Measurements from ENCODE around the gene MPG.
"Not testable (repeated sequence)": the region's sequence is repeated elsewhere in the genome, so short reads cannot be mapped to it uniquely, and the experiment has no call there.

Gene MPG

DNA sequence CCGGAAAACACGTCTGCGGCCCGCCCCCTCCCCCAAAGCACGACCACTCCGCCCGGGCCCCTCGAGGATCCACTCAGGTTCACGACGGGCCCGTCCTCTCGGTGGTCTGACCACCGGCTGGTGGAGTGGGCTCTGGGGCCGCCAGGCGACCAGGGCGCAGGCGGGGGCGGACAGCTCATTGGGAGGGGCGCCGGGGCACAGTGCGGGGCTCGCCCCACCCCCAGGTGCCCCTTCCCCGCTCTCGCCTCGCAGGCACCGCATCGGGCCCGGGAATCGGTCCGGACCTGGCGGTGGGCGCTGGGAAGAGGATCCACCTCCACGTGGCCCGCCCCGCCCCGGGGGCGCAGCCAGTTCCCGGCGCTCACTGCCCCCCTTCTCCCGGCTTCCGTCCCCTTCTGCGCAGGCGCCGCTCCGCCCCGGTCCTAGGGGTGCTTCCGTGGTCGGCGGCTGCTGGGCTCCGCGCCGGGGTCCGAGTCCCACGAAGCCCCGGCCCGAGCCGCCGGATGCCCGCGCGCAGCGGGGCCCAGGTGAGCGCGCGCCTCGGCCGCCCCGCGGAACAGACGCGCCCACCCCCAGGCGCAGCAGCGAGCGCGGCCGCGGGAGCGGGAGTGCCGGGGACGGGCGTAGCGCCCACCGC, at the start of gene MPG:
TSS of gene MPG (plus strand) at position 419 of the 637 bp plus-strand sequence. CDS start at position 504, 85 bp downstream.
- DNase-seq (ENCODE audit: low read depth), result peak; percentile 76
- H3K4me3 ChIP-seq (ENCODE audit: low read length), result peak within 1 kb of the TSS; percentile 67
- TF ChIP-seq CTCF (IDR thresholded peaks at IDR 0.05; ENCODE audit: insufficient read depth, low read depth, low read length, missing control alignments), result no peak

- H3K4me3 ChIP-seq (ENCODE audit: low read length); DNase-seq (ENCODE audit: low read depth): not testable (repeated sequence)
Measured at GRCh38 chr16:30627-31026, 47.4 kb upstream of the MPG start.

- DNase-seq (ENCODE audit: low read depth); H3K4me3 ChIP-seq (ENCODE audit: low read length): not testable (repeated sequence)
Measured at GRCh38 chr16:33154-33876, 44.7 kb upstream of the MPG start.

DNA sequence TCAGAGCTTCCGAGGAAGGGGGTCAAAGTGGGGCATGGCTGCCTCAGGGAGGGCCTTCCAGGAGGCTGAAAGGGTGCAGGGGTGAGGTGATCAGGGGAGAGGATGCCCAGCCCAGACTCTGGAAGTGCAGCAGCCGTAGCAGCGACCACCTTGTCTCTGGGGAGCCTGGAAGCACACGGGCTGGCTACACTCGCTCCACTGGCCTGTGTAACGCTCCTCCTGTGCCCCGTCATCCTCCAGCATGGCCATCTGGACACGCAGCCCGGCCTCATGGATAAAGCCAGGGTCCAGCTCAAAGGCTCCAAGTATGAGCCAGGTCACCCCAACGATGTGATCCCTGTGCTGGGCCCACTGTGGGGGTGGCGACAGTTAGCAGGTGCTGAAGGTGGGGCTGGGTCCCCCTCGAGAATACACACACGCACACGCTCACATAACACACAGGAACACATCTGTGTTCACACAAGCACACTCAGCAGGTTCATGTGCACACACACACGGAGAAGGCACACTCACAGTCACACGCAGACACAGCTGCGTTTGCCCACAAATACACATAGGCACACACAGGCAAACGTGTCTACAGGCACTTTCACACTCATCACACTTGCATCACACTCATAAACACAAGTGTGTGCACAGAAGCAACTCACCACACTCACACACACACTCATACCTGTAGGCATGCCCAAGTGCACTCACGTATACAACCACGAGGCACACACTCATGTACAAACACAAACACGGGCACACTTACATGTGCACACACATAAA, 44.0 kb upstream of the MPG start:
- TF ChIP-seq CTCF (IDR thresholded peaks at IDR 0.05; ENCODE audit: insufficient read depth, low read depth, low read length, missing control alignments), result no peak
- H3K4me3 ChIP-seq (ENCODE audit: low read length), result no peak overlapping the region
- no peak for DNase-seq (ENCODE audit: low read depth)

GRCh38 chr16:34648-34987, 43.4 kb upstream of the MPG start:
- no peak for DNase-seq (ENCODE audit: low read depth)

GRCh38 chr16:35011-35677, 42.9 kb upstream of the MPG start:
- H3K4me3 ChIP-seq (ENCODE audit: low read length), result no peak overlapping the region
- DNase-seq (ENCODE audit: low read depth), result peak; percentile 22
- TF ChIP-seq CTCF (IDR thresholded peaks at IDR 0.05; ENCODE audit: insufficient read depth, low read depth, low read length, missing control alignments), result no peak

More at GRCh38 chr16:34648-34987, 43.4 kb upstream of the MPG start:
- H3K4me3 ChIP-seq (ENCODE audit: low read length), result no peak overlapping the region
- TF ChIP-seq CTCF (IDR thresholded peaks at IDR 0.05; ENCODE audit: insufficient read depth, low read depth, low read length, missing control alignments), result no peak

GRCh38 chr16:35678-36305, 42.2 kb upstream of the MPG start:
- no peak overlapping the region for H3K4me3 ChIP-seq (ENCODE audit: low read length)
- TF ChIP-seq CTCF (IDR thresholded peaks at IDR 0.05; ENCODE audit: insufficient read depth, low read depth, low read length, missing control alignments), result no peak
- DNase-seq (ENCODE audit: low read depth), result no peak
